ENCODE measurements around the gene LYRM9. TPM values are rescaled to one million over a fixed set of nuclear protein-coding genes. Genes with fewer than 3 reads are reported as not detected.

LYRM9 gene
- 9.5 and 12.2 TPM in 2 replicates for total RNA-seq
- long read RNA-seq, transcript LYRM9-201 (4 exons, 501 nt) = major isoform, 9 of 19 reads
- long read RNA-seq, partial matches to known transcripts = 6 of 19 reads
- long read RNA-seq, other reads (novel, unspliced or antisense) = 4 of 19 reads

DNA sequence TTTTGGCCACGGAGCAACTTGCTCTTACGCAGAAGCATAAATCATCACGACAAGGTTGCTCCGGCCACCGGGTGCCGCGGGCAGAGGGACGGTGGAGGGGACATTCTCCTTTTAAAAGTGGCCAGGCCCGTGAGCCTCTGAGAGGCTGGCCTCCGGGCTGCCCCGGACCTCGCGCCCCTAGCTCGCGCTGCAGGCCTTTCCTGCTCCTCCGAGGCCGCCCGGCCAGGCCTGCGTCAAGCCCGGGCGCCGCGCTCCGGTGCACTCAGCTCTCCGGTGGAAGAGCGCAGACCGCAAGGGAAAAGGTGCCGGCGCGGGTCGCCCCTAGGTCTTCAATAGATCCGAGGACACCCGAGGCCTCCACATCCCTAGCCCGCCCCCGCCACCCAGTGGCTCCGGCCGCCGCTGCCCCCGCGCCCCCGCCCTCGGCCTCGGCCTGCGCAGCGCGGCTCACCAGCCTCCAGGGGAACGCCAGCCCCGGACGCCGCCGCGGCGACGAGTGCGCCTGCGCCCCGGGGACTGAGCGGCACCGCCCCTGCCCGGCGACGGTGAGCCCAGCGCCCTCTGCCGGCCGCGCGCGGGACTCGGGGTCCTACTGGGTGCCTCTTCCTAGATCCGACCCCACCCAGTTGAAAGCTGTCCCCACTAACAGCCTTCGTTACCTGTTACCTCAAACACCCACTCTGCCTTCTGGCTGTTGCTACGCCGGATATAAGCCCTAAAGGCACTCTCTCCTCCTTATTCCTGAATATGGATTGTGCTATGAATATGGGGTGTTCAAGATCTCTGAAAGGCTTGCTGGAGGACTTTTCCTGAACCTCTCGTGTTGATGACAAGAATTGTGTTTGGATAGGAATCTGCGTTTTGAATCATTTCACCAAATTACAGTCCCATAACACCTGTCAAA lies at the start of gene LYRM9:
Gene LYRM9, minus strand, starts transcription at position 500 of the 904 bp plus-strand sequence. CDS start 10,671 bp downstream, outside the sequence.
- peak; percentile 95 for DNase-seq (ENCODE audit: low spot score, unreplicated experiment)
- Mint-ChIP-seq H3K27me3 (peaks cover 3% of the 10 kb centered on the region), H3K36me3 (ENCODE audit: insufficient read depth) (no peaks in the 10 kb centered on the region), H3K9me3 (ENCODE audit: low read depth) (no peaks in the 10 kb centered on the region), H3K4me1 (ENCODE audit: low read depth) (peaks cover 42% of the 10 kb centered on the region), H3K27ac (peak within 1 kb of the TSS; percentile 78), H3K4me3 (ENCODE audit: low read depth) (peak within 1 kb of the TSS; percentile 70)
- TF ChIP-seq, protein P1, sequence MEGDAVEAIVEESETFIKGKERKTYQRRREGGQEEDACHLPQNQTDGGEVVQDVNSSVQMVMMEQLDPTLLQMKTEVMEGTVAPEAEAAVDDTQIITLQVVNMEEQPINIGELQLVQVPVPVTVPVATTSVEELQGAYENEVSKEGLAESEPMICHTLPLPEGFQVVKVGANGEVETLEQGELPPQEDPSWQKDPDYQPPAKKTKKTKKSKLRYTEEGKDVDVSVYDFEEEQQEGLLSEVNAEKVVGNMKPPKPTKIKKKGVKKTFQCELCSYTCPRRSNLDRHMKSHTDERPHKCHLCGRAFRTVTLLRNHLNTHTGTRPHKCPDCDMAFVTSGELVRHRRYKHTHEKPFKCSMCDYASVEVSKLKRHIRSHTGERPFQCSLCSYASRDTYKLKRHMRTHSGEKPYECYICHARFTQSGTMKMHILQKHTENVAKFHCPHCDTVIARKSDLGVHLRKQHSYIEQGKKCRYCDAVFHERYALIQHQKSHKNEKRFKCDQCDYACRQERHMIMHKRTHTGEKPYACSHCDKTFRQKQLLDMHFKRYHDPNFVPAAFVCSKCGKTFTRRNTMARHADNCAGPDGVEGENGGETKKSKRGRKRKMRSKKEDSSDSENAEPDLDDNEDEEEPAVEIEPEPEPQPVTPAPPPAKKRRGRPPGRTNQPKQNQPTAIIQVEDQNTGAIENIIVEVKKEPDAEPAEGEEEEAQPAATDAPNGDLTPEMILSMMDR (IDR thresholded peaks at IDR 0.05; ENCODE audit: unreplicated experiment) = peak; percentile 93

DNA sequence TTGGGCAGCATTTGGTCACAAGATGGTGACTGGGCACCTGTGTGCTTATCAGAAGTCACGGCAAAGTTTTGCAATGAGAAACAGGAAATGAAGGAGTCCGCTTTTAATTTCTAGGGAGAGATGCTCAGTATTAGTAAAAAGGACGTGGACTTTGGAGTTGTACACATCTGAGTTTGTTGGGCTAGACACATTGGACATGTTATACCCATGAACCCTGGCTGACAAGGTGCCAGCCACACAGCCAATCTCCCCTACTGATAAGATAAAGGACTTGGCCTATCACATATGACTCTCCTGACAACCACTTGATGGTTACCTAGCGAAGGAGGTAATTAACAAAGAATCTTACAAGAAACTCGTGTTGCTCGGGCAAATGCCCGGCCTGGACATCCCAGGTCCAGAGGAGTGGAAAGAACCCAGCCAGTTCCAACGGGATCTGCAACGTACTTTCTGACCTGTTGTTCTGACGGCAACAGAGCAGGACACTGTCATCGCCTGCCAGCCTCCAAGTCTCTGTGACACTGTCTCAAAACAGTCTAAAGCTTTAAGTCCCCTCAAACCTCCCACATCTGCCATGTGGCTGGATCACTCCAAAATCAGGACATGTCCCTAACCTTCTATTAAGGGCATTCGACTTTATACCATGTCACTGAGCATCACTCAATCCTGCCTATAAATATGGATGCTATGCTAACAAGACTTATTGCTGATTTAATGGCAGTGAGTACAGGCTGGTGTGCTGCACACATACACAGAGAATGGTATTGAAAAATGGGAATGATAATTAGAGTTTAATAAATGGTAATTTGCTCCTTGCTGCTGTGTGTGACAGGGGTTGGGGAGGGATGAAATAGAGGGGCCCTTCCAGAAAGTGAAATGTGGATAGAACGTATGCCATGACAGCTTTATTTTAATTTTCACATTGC lies 47.6 kb upstream of the LYRM9 start:
- TF ChIP-seq, protein P1 (IDR thresholded peaks at IDR 0.05; ENCODE audit: unreplicated experiment) = no peak
- H3K27ac Mint-ChIP-seq = no peak overlapping the region
- peaks cover 11% of the 10 kb centered on the region for H3K4me1 Mint-ChIP-seq (ENCODE audit: low read depth)
- H3K9me3 Mint-ChIP-seq (ENCODE audit: low read depth) = no peaks in the 10 kb centered on the region
- peaks cover 27% of the 10 kb centered on the region for H3K27me3 Mint-ChIP-seq
- DNase-seq (ENCODE audit: low spot score, unreplicated experiment) = no peak
- no peak overlapping the region for H3K4me3 Mint-ChIP-seq (ENCODE audit: low read depth)
- no peaks in the 10 kb centered on the region for H3K36me3 Mint-ChIP-seq (ENCODE audit: insufficient read depth)

DNA sequence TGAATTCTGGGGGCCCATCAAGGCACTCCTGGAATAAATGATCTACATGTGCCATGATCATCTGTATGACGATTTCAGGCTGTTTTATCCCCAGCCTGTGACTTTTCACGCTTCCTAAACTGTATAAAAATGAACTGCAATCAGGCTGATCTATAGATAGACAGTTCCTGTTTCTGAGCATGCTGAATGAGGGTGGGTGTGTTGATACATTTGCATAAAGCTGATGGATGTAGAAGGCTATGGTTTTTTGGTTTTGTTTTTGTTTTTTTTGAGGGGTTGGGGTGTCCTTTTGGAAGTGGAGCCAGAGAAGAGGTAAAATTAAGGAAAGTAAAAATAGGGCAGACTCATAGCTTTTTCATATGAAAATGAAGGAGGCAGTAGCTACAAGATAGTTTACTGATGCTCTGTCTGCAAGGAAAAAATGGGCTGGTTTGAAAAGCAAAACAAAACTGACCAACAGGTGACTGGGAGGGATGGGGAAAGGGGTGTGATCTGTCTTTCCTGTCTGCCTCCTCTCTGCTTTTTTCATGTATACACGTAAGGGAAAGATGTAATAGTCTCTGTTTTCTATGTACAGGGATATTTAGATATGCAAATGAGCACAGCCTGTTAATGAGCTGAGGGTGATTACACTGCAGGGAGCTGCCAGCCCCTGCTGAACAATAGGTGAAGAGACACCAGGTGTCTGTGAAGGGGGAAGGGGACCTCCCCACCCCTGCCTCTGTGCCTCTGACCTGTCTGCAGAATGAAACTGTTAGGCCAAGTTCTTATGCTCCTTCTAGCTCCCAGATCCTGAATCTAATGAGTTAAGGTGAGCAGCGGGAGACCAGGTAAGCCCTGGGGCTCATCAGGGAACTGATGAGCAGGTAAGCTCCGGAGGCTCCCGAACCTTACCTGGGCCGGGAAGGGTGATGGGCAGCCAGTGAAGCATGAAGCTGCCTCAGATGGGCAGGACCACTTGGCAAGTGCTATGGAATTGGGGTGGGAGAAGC lies 46.6 kb upstream of the LYRM9 start:
- Mint-ChIP-seq H3K4me1 (ENCODE audit: low read depth) (peaks cover 11% of the 10 kb centered on the region), H3K27me3 (peaks cover 37% of the 10 kb centered on the region), H3K27ac (peak overlapping the region; percentile 26), H3K9me3 (ENCODE audit: low read depth) (peaks cover 4% of the 10 kb centered on the region), H3K36me3 (ENCODE audit: insufficient read depth) (no peaks in the 10 kb centered on the region), H3K4me3 (ENCODE audit: low read depth) (no peak overlapping the region)
- no peak for DNase-seq (ENCODE audit: low spot score, unreplicated experiment)
- TF ChIP-seq, protein P1 (IDR thresholded peaks at IDR 0.05; ENCODE audit: unreplicated experiment) = no peak

DNA sequence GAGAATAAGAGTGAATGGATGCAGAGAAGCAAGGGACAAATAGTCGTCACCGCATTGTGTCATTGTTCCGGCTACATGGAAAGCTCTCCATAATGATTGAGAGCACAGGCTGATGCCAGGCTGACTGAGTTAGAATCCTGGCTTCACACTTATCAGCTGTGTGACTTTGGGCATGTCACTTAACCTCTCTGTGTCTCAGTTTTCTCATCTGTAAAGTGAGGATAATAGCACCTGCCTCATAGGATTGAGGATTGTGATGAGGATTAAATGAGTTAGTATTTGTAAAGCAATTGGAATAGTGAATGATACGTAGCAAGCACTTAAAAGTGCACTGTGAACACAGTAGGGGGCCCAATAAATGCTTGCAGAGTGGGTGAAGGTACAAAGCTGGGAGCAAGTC lies 45.7 kb upstream of the LYRM9 start:
- DNase-seq (ENCODE audit: low spot score, unreplicated experiment) = no peak
- peaks cover 11% of the 10 kb centered on the region for H3K4me1 Mint-ChIP-seq (ENCODE audit: low read depth)
- TF ChIP-seq, protein P1 (IDR thresholded peaks at IDR 0.05; ENCODE audit: unreplicated experiment) = no peak
- H3K27ac Mint-ChIP-seq = peak overlapping the region; percentile 18
- H3K36me3 Mint-ChIP-seq (ENCODE audit: insufficient read depth) = no peaks in the 10 kb centered on the region
- H3K9me3 Mint-ChIP-seq (ENCODE audit: low read depth) = peaks cover 5% of the 10 kb centered on the region
- H3K27me3 Mint-ChIP-seq = peaks cover 41% of the 10 kb centered on the region
- H3K4me3 Mint-ChIP-seq (ENCODE audit: low read depth) = no peak overlapping the region

Measured in progenitor cell of endocrine pancreas (in vitro differentiated cells).